ENCODE results near the gene P2RX5. TPM values are rescaled to one million over a fixed set of nuclear protein-coding genes. Genes with fewer than 3 reads are reported as not detected.

The P2RX5 gene
- total and polyA plus RNA-seq, 2 experiments from 2014 or later = not detected

GRCh38 chr17:3679531-3680126, 16.3 kb downstream of the P2RX5 start:
- H3K27me3 ChIP-seq = no peaks in the 10 kb centered on the region
- no peak overlapping the region for H3K4me3 ChIP-seq
- H3K79me2 ChIP-seq = no peaks in the 10 kb centered on the region
- no peak overlapping the region for H2AFZ ChIP-seq
- H3K36me3 ChIP-seq (replicated peaks; ENCODE audit: insufficient read depth, low read depth) = no peaks in the 10 kb centered on the region
- DNase-seq (ENCODE audit: low spot score) = no peak
- TF ChIP-seq EZH2 (IDR thresholded peaks at IDR 0.05; ENCODE audit: borderline replicate concordance) = no peak
- TF ChIP-seq CTCF (IDR thresholded peaks at IDR 0.05; ENCODE audit: poor library complexity) = no peak
- TF ChIP-seq EZH2phosphoT487 (IDR thresholded peaks at IDR 0.05; ENCODE audit: low read depth, severe bottlenecking, unreplicated experiment) = no peak
- no peaks in the 10 kb centered on the region for H4K20me1 ChIP-seq (ENCODE audit: insufficient read depth, poor library complexity, severe bottlenecking)
- 87% methylated on average over 14 of the region's 20 CpGs for WGBS (ENCODE audit: low lambda C conversion rate, missing lambda C conversion rate)
- H3K9me2 ChIP-seq (replicated peaks; ENCODE audit: insufficient read depth) = no peaks in the 10 kb centered on the region
- H3K27ac ChIP-seq = no peak overlapping the region
- H3K9me3 ChIP-seq (ENCODE audit: low read depth) = no peaks in the 10 kb centered on the region
- H3K4me2 ChIP-seq = no peak overlapping the region
- no peaks in the 10 kb centered on the region for H3K4me1 ChIP-seq (ENCODE audit: insufficient read depth)

- H3K36me3 ChIP-seq (replicated peaks; ENCODE audit: insufficient read depth, low read depth) = no peaks in the 10 kb centered on the region
- TF ChIP-seq CTCF (IDR thresholded peaks at IDR 0.05; ENCODE audit: poor library complexity) (no peak), EZH2 (IDR thresholded peaks at IDR 0.05; ENCODE audit: borderline replicate concordance) (no peak), EZH2phosphoT487 (IDR thresholded peaks at IDR 0.05; ENCODE audit: low read depth, severe bottlenecking, unreplicated experiment) (no peak)
- H4K20me1 ChIP-seq (ENCODE audit: insufficient read depth, poor library complexity, severe bottlenecking) = no peaks in the 10 kb centered on the region
- H3K9me2 ChIP-seq (replicated peaks; ENCODE audit: insufficient read depth) = no peaks in the 10 kb centered on the region
- no peak overlapping the region for H3K4me2 ChIP-seq
- H3K9me3 ChIP-seq (ENCODE audit: low read depth) = no peaks in the 10 kb centered on the region
- H3K4me3 ChIP-seq = no peak overlapping the region
- no peaks in the 10 kb centered on the region for H3K4me1 ChIP-seq (ENCODE audit: insufficient read depth)
- no peak overlapping the region for H3K27ac ChIP-seq
- no peak for DNase-seq (ENCODE audit: low spot score)
- H2AFZ ChIP-seq = no peak overlapping the region
- no peaks in the 10 kb centered on the region for H3K79me2 ChIP-seq
- H3K27me3 ChIP-seq = no peaks in the 10 kb centered on the region
- WGBS (ENCODE audit: low lambda C conversion rate, missing lambda C conversion rate) = 92% methylated on average over 27 of the region's 27 CpGs
Measured at GRCh38 chr17:3678821-3679530, 17.0 kb downstream of the P2RX5 start.

GRCh38 chr17:3678095-3678820, 17.7 kb downstream of the P2RX5 start:
- no peak overlapping the region for H3K4me3 ChIP-seq
- no peak overlapping the region for H3K27ac ChIP-seq
- no peaks in the 10 kb centered on the region for H3K79me2 ChIP-seq
- H3K27me3 ChIP-seq = no peaks in the 10 kb centered on the region
- H3K9me2 ChIP-seq (replicated peaks; ENCODE audit: insufficient read depth) = no peaks in the 10 kb centered on the region
- no peaks in the 10 kb centered on the region for H3K4me1 ChIP-seq (ENCODE audit: insufficient read depth)
- no peaks in the 10 kb centered on the region for H4K20me1 ChIP-seq (ENCODE audit: insufficient read depth, poor library complexity, severe bottlenecking)
- 55% methylated on average over 15 of the region's 16 CpGs for WGBS (ENCODE audit: low lambda C conversion rate, missing lambda C conversion rate)
- TF ChIP-seq EZH2phosphoT487 (IDR thresholded peaks at IDR 0.05; ENCODE audit: low read depth, severe bottlenecking, unreplicated experiment) = no peak
- TF ChIP-seq EZH2 (IDR thresholded peaks at IDR 0.05; ENCODE audit: borderline replicate concordance) = no peak
- no peak for TF ChIP-seq CTCF (IDR thresholded peaks at IDR 0.05; ENCODE audit: poor library complexity)
- H3K36me3 ChIP-seq (replicated peaks; ENCODE audit: insufficient read depth, low read depth) = no peaks in the 10 kb centered on the region
- no peak overlapping the region for H3K4me2 ChIP-seq
- H3K9me3 ChIP-seq (ENCODE audit: low read depth) = no peaks in the 10 kb centered on the region
- no peak for DNase-seq (ENCODE audit: low spot score)
- H2AFZ ChIP-seq = no peak overlapping the region
